Stimulated activated effector memory CD8-positive, alpha-beta T cell treated with anti-CD3 and anti-CD28 coated beads, Interleukin-12 subunit alpha, Interleukin-12 subunit beta, amount 100 ng/mL, for 72 hours (primary cell): ENCODE measurements around the gene DGKE.

ENCODE experiments used
- ATAC-seq: fragments of 150-1000 bp; cut with Tn5 transposase; 2 replicates; pipeline ENCODE4 v1.10.0; 2021
- DNase-seq, 2 donors: peaks; one replicate each; pipeline ENCODE4 v3.0.0; 2021 to 2022; ENCODE audit warnings: low spot score in 2 of 2
- H3K27ac Mint-ChIP-seq: one replicate; pipeline ENCODE4 v1.8.0; 2022; ENCODE audit warnings: mild to moderate bottlenecking, mixed read lengths
- H3K36me3 Mint-ChIP-seq: one replicate; pipeline ENCODE4 v1.8.0; 2022; ENCODE audit warnings: mild to moderate bottlenecking, mixed read lengths
- H3K4me1 Mint-ChIP-seq: one replicate; pipeline ENCODE4 v1.8.0; 2022; ENCODE audit warnings: mixed read lengths
- H3K4me3 Mint-ChIP-seq: one replicate; pipeline ENCODE4 v1.8.0; 2022; ENCODE audit warnings: mild to moderate bottlenecking, mixed read lengths
- H3K9me3 Mint-ChIP-seq: one replicate; pipeline ENCODE4 v1.8.0; 2022; ENCODE audit warnings: mixed read lengths

DGKE gene

DNA sequence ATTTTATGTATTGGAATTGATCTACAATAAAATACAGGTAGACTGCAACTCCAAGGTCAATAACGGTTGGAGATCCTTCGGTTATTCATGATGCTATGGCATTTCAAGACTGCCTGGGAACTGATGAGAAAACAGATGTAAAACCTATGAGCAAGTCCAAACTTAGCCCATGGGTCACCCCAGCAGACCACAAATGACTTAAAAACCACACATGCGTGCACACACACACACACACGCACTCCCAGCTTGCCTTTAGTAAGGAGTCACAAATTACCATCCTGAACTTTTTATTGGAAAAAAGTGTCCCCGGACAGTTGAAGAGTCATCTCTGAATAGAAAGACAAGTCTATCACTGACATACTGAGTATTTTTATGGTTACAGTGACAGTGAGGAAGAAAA, 53.2 kb downstream of the DGKE start:
- peaks cover 58% of the 10 kb centered on the region for H3K36me3 Mint-ChIP-seq
- DNase-seq (no peak), ATAC-seq (no peak)
- peak overlapping the region; percentile 71 for H3K27ac Mint-ChIP-seq
- peaks cover 2% of the 10 kb centered on the region for H3K9me3 Mint-ChIP-seq
- peaks cover 7% of the 10 kb centered on the region for H3K4me1 Mint-ChIP-seq
- H3K4me3 Mint-ChIP-seq, result no peak overlapping the region

DNA sequence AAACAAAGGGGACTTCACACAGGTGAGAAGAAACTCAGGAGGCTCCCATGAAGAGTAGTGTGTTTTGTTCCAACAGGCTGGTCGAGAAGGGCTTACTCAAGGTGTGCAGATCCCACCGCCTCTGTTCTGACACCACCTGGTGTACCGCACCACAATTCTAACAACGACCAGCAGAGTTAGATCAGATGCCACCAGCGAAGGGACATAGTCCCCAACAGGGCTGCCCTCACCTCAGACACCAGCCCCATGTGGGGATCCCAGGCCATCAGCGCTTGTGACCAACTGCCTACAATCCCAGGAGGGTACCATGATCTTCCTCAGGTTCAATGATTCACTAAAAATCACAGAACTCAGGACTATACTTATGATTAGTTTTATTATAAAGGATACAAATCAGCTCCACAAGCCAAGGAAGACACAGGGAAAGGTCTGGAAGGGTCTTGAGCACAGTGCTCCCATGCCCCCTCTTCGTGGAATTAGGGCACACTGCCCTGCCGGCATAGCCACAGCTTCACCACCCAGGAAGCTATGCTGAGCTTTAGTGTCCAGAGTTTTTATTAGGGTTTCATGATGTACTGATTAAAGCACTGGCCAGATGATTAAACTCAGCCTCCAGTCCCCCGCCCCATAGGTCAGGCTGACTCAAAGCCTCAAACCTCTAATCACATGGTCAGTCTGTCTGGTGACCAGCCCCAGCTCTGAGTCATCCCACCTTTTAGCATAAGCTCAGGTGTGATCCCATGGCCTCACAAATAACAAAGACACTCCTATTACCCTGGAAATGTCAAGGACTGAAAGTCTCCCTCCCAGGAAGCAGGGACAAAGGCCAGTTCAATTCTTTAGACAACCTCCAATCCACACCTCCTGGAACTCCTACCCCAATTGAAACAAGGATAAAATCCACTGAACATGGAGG, 53.9 kb downstream of the DGKE start:
- peak overlapping the region; percentile 33 for H3K27ac Mint-ChIP-seq
- ATAC-seq (no peak), DNase-seq (no peak)
- H3K9me3 Mint-ChIP-seq, result peaks cover 2% of the 10 kb centered on the region
- no peak overlapping the region for H3K4me3 Mint-ChIP-seq
- H3K36me3 Mint-ChIP-seq, result peaks cover 65% of the 10 kb centered on the region
- peaks cover 14% of the 10 kb centered on the region for H3K4me1 Mint-ChIP-seq

DNA sequence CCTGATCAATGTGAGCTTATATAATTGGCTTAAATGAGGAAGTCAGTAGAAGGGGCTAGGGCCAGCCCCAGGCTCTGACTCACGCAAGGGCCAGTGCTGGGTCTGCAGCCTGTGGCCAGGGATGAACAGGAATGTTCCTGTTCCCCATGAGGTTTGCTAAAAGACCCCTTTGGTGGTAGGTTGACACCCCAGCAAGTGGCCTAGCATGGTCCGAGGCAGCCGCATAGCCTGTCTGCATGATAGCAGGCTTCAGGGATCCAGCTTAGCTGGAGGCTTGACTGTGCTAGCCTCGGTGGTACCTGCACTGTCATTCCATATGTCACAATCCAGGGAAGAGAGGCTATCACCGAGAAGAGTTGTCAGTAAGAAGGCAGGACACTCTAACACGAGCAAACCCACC, 56.4 kb downstream of the DGKE start:
- Mint-ChIP-seq H3K27ac (no peak overlapping the region), H3K4me1 (peaks cover 33% of the 10 kb centered on the region), H3K4me3 (no peak overlapping the region), H3K9me3 (peaks cover 2% of the 10 kb centered on the region), H3K36me3 (peaks cover 85% of the 10 kb centered on the region)
- DNase-seq (no peak), ATAC-seq (no peak)

DNA sequence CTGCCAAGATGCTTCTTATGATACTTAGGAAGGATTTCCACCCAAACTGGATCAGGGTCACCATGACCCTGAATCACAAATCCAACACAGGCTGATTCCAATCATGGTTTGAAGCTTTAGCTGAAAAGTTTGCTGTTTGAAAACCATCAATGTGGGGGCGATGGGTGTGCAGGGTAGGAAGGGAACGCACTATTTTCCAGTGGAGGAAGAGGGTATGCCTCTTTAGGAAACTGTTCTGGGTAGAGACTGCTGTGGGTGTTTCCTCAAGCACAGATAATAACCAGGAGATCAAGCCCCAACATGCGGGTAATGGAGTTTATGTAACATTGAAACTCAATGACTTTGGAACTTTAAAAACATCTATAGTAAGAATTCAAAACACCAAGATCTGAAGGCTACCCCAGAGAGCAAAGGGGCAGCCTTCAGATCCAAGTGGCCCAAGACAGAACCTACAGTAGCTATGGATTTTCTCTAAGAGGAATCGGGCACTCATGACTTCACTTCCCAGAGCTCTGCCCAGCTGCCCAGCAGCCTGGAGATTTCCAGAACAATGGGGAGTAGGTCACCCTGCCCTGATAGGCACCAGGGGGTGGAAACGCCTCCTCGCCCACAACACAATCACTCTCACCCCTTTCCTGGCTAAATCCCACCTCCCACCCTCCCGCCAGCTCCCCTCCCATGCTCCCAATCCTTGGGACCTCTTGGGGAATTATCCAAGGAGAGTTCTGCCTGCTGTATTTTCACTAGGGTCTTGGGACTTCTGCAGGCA, 57.1 kb downstream of the DGKE start:
- peaks cover 2% of the 10 kb centered on the region for H3K9me3 Mint-ChIP-seq
- no peak overlapping the region for H3K4me3 Mint-ChIP-seq
- peaks cover 33% of the 10 kb centered on the region for H3K4me1 Mint-ChIP-seq
- no peak for DNase-seq
- no peak overlapping the region for H3K27ac Mint-ChIP-seq
- H3K36me3 Mint-ChIP-seq, result peaks cover 88% of the 10 kb centered on the region
- no peak for ATAC-seq

DNA sequence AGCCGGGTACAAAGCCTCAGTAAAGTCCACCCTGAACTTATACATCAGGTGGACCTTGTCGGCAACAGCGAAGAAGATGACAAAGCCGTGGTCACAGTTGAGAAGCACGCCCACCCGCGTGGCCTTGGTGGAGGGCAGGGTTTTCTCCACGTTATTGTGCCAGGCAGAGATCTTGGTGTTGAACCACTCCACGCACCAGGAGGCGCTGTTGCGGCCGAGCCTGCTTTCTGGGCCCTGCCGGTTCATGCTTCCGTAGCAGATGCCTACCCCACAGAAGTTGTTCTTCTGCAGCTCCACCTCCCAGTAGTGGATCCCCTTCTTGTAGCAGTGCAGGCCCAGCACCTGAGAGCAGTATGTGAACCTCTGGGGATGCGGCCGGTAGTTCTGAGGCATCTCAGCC, 57.8 kb downstream of the DGKE start:
- peak; percentile 40 to 59 for DNase-seq

DNA sequence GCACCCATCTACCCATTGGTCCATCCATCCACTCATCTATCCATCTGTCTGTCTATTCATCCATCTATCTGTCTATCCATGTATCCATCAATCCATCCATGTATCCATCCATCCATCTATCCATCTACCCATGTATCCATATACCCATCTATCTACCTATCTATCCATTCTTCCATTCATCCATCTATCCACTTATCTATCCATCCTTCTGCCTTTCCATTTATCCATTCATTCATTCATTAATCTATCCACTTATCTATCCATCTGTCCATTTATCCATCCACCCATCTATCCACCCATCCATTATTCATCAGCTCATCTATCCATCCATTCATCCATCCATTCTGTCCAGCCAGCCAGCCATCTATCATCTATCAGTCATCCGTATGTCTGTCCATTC, 58.4 kb downstream of the DGKE start:
- H3K4me1 Mint-ChIP-seq, result peaks cover 34% of the 10 kb centered on the region
- no peak overlapping the region for H3K27ac Mint-ChIP-seq
- peaks cover 2% of the 10 kb centered on the region for H3K9me3 Mint-ChIP-seq
- DNase-seq (no peak), ATAC-seq (no peak)
- H3K36me3 Mint-ChIP-seq, result peaks cover 91% of the 10 kb centered on the region
- no peak overlapping the region for H3K4me3 Mint-ChIP-seq

More for the DNA sequence above, 57.8 kb downstream of the DGKE start:
- peaks cover 33% of the 10 kb centered on the region for H3K4me1 Mint-ChIP-seq
- peaks cover 2% of the 10 kb centered on the region for H3K9me3 Mint-ChIP-seq
- H3K36me3 Mint-ChIP-seq, result peaks cover 90% of the 10 kb centered on the region
- H3K4me3 Mint-ChIP-seq, result no peak overlapping the region
- peak; percentile 72 for ATAC-seq
- no peak overlapping the region for H3K27ac Mint-ChIP-seq

DNA sequence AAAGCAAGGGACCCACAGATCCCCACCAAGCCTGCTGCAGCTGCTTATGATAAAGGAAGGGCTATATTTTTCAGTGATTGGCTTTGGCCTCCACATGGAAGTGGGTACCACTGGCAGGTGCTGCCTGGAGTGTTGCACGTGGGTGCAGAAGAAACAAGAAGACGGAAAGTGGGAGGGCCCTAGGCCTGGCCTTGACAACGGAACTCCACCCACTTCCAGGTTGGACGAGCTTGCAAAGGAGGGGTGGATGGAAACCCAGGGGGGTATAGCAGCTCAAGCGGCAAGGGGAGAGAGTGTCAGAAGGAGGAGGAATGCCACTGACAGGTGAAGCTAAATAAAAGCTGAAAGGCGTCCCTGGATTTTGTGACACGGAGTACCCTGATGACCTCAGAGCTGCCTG, 59.6 kb downstream of the DGKE start:
- Mint-ChIP-seq H3K4me1 (peaks cover 36% of the 10 kb centered on the region), H3K27ac (peak overlapping the region; percentile 18), H3K4me3 (no peak overlapping the region), H3K36me3 (peaks cover 95% of the 10 kb centered on the region), H3K9me3 (no peaks in the 10 kb centered on the region)
- DNase-seq, result no peak
- no peak for ATAC-seq

DNA sequence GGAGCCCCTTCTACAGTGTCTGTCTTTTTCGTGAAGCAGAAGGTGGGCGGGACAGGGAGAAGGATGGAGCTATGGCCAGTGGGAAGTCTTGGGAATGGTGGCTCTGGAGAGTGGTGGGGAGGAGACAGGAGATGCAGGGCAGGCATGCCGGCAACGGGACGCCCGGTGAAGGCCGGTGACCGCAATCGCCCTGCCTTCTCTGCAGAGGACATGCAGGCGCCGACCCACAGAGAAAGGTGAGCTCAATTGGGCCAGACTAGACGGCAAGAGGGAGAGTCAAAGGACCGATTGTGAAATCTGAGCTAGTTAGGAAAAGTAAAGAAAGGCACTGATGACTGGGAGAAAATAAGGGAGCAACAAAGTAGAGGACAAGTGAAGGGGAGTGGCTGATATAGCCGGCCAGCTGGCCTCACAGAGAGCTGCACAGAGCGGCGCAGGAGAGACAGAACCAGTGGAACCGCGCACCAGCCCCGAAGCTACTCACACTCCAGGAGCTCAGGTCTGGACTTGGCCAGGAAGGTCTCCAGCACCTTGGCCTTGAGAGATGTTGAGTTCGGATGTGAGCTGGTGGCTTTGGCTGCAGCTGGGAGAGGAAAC, 61.0 kb downstream of the DGKE start:
- Mint-ChIP-seq H3K9me3 (no peaks in the 10 kb centered on the region), H3K4me3 (no peak overlapping the region), H3K36me3 (peaks cover 97% of the 10 kb centered on the region), H3K27ac (peak overlapping the region; percentile 81), H3K4me1 (peaks cover 36% of the 10 kb centered on the region)
- DNase-seq, result no peak
- ATAC-seq, result no peak

DNA sequence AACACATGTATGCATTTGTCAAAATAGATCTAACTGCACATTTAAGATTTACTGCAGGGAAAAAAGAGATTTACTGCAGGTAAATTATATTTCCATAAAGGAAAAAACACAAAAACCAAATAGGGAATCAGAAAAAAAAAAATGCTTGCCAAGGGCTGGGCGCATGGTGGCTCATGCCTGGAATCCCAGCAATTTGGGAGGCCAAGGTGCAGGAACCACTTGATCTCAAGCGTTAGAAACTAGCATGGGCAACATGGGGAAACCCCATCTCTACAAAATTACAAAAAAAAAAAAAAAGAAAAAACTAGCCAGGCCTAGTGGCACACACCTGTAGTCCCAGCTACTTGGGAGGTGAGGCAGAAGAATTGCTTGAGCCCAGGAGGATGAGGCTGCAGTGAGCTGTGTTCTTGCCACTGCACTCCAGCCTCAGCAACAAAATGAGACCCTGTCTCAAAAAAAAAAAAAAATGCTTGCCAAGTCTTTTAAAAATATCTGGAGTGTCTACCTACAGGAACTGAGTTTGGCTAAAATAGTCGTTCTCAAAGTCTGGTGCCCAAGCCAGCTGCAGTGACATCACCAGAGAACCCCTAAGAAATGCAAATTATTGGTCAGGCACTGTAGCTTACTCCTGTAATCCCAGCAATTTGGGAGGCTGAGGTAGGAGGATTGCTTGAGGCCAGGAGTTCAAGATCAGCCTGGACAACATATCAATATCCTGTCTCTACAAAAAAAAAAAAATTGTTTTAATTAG, 62.4 kb downstream of the DGKE start:
- H3K36me3 Mint-ChIP-seq, result peaks cover 100% of the 10 kb centered on the region
- ATAC-seq, result no peak
- H3K27ac Mint-ChIP-seq, result no peak overlapping the region
- peaks cover 36% of the 10 kb centered on the region for H3K4me1 Mint-ChIP-seq
- DNase-seq, result no peak
- H3K9me3 Mint-ChIP-seq, result no peaks in the 10 kb centered on the region
- H3K4me3 Mint-ChIP-seq, result no peak overlapping the region

DNA sequence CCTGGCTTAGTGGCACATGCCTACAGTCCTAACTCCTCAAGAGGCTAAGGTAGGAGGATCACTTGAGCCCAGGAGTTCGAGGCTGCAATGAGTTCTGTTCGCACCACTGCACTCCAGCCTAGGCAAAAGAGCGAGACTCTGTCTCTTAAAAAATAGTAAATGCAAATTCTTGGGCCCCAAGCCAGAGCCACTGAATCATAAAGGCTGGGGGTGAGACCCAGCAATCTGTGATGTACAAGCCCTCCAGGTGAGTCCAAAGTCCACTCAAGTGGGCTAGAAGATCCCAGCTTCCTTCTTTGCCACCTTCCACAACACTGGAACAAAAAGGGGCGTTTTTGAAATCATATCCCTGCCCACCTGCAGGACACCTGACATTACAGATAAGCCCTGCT, 63.0 kb downstream of the DGKE start:
- ATAC-seq (no peak), DNase-seq (no peak)
- H3K27ac Mint-ChIP-seq, result peak overlapping the region; percentile 13
- peaks cover 36% of the 10 kb centered on the region for H3K4me1 Mint-ChIP-seq
- H3K9me3 Mint-ChIP-seq, result no peaks in the 10 kb centered on the region
- H3K36me3 Mint-ChIP-seq, result peaks cover 100% of the 10 kb centered on the region
- H3K4me3 Mint-ChIP-seq, result no peak overlapping the region

DNA sequence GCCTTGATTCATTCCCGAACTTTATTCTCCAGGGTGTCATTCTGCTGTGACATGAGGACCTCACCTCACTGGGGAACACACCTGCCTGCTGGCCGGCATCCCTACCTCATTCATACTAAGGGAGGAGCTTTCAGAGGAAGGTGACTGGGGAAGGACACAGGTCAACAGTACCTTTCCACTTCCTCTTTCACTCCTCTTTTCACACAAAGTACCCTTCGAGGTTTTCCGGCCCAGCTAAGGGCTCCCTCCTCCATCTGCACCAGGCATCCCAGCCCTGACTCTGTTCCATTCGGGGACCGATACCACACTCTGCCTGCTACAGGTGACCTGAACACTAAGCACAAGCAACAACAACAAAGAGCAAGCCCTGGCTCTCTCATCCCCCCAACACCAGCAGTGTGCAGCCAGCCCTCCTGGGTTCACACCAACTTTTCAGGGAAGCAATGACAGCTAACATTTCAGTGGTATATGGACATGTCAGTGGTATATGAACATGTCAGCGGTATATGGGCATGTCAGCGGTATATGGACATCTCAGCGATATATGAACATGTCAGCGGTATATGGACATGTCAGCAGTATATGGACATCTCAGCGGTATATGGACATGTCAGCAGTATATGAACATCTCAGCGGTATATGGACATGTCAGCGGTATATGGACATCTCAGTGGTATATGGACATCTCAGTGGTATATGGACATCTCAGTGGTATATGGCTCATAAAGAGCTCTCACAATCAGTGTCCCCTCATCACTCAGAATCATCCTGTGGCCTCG, 63.9 kb downstream of the DGKE start:
- DNase-seq, result no peak
- ATAC-seq, result no peak
- H3K27ac Mint-ChIP-seq, result peak overlapping the region; percentile 13
- no peak overlapping the region for H3K4me3 Mint-ChIP-seq
- H3K4me1 Mint-ChIP-seq, result peaks cover 27% of the 10 kb centered on the region
- peaks cover 100% of the 10 kb centered on the region for H3K36me3 Mint-ChIP-seq
- no peaks in the 10 kb centered on the region for H3K9me3 Mint-ChIP-seq

DNA sequence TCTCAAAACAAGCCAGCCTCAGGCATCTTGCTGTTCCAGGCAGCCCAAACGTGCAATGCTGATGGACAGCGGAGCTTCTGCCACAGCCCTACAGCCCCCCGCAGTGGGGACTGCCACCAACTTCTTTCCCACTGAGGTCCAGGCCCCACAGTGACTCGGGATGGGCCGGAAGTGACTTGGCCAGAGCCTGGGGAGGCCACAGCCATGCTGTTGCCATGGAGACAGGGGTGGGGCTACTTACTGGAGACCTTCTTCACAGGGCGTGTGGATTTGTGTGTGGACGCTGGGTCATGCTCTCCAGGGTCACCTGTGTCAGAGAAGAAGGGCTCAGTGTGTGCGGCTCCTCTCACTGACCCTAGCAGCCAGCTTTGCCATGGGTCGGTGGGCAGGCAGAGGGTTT, 64.9 kb downstream of the DGKE start:
- no peaks in the 10 kb centered on the region for H3K9me3 Mint-ChIP-seq
- H3K4me3 Mint-ChIP-seq, result no peak overlapping the region
- ATAC-seq (no peak), DNase-seq (no peak)
- peak overlapping the region; percentile 50 for H3K27ac Mint-ChIP-seq
- peaks cover 100% of the 10 kb centered on the region for H3K36me3 Mint-ChIP-seq
- peaks cover 20% of the 10 kb centered on the region for H3K4me1 Mint-ChIP-seq

DNA sequence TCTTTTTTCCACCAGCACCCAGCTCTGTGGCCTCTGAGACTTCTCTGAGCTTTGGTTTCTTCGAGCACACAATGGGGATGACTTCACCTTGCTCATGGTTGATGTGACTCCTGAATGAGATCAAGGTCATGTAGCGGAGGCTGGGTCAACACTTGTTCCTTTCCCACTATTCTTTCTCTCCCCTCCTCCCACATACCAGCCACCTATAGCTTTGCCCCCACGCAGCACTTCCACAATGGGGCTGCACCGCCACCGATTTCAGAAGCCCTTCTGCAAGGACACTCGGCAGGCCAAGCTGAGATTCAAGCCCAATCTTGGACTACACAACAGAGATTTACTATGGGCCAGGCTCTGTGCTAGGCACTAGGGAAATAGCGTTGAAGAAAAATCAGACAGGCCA, 65.5 kb downstream of the DGKE start:
- peaks cover 100% of the 10 kb centered on the region for H3K36me3 Mint-ChIP-seq
- H3K27ac Mint-ChIP-seq, result peak overlapping the region; percentile 50
- H3K9me3 Mint-ChIP-seq, result no peaks in the 10 kb centered on the region
- ATAC-seq (no peak), DNase-seq (no peak)
- peaks cover 23% of the 10 kb centered on the region for H3K4me1 Mint-ChIP-seq
- H3K4me3 Mint-ChIP-seq, result no peak overlapping the region

DNA sequence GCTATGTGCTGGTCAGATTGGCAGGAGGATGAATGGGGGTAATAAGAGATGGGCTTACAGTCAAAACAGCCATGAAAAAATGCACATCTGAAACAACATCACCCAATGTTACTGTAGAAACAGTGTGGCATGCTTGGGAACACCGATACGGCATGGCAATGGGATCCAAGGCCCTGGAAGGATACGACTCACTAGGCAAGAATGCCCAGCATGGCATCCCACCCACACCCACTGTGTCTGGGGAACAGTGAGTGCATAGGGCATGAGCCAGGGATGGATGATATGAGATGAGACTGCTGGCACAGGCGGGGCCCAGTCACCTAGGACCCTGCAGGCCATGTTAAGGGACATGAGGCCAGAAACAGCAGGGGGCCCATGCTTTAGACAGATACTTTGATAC, 68.4 kb downstream of the DGKE start:
- Mint-ChIP-seq H3K4me1 (peaks cover 25% of the 10 kb centered on the region), H3K9me3 (no peaks in the 10 kb centered on the region), H3K4me3 (no peak overlapping the region), H3K36me3 (peaks cover 100% of the 10 kb centered on the region), H3K27ac (no peak overlapping the region)
- DNase-seq (no peak), ATAC-seq (no peak)
